CD4-positive, alpha-beta T cell (primary cell): ENCODE measurements around the gene PRKCI. TPM values are rescaled to one million over a fixed set of nuclear protein-coding genes. Genes with fewer than 3 reads are reported as not detected.
"Not testable (repeated sequence)": the region's sequence is repeated elsewhere in the genome, so short reads cannot be mapped to it uniquely, and the experiment has no call there.

Experiments used
- ATAC-seq: fragments of 200-7000 bp; cut with Tn5 transposase; one replicate; pipeline ENCODE4 v1.10.0; 2022; ENCODE audit warnings: mild to moderate bottlenecking; ENCODE audit not compliant: poor library complexity
- CTCF ChIA-PET: fragments of 350-600 bp; sonication (Branson Sonifier 250); formaldehyde crosslinking; loops from one replicate; lab custom pipeline; 2021; ENCODE audit warnings: antibody characterized with exemption, inconsistent platforms; lab: Charles Lee
- POLR2A ChIA-PET: fragments of 350-600 bp; sonication (Branson Sonifier 250); formaldehyde crosslinking; loops from one replicate; lab custom pipeline; 2021; ENCODE audit warnings: antibody characterized with exemption, inconsistent platforms; lab: Charles Lee
- DNase-seq, 14 experiments: peaks; one replicate each; pipeline ENCODE4 v3.0.0-alpha.2; 2013 to 2020; ENCODE audit warnings: mixed read lengths in 2 of 14
- H3K27ac ChIP-seq, 2 donors: one replicate each; pipeline versions ENCODE4 v1.5.1 to v1.7.0; 2013; ENCODE audit warnings: low read length in 2 of 2, low read depth in 1 of 2, mild to moderate bottlenecking in 1 of 2
- H3K27me3 ChIP-seq, 2 experiments: 1 replicate in 1 of 2; 2 replicates in 1 of 2; pipeline versions ENCODE4 v1.6.1 to v1.7.0; 2013; ENCODE audit warnings: low read length in 2 of 2, control low read depth in 1 of 2, mild to moderate bottlenecking in 1 of 2, moderate library complexity in 1 of 2; ENCODE audit not compliant: insufficient read depth in 2 of 2, control insufficient read depth in 1 of 2
- H3K36me3 ChIP-seq: one replicate; pipeline ENCODE4 v1.6.1; 2013; ENCODE audit warnings: low read length, control low read depth; ENCODE audit not compliant: insufficient read depth
- H3K4me1 ChIP-seq: one replicate; pipeline ENCODE4 v1.6.1; 2013; ENCODE audit warnings: low read length, control low read depth; ENCODE audit not compliant: insufficient read depth
- H3K4me3 ChIP-seq: one replicate; pipeline ENCODE4 v1.5.1; 2013; ENCODE audit warnings: mild to moderate bottlenecking, low read length, moderate library complexity
- H3K9me3 ChIP-seq, 2 experiments: 1 replicate in 1 of 2; 2 replicates in 1 of 2; pipeline versions ENCODE4 v1.6.1 to v1.7.0; 2013; ENCODE audit warnings: low read length in 2 of 2, mild to moderate bottlenecking in 2 of 2, control low read depth in 1 of 2, moderate library complexity in 1 of 2; ENCODE audit not compliant: control insufficient read depth in 1 of 2, insufficient read depth in 1 of 2
- H3K27ac Mint-ChIP-seq: one replicate; pipeline ENCODE4 v1.8.0; 2020; ENCODE audit warnings: mixed read lengths
- H3K27me3 Mint-ChIP-seq: one replicate; pipeline ENCODE4 v1.8.0; 2021; ENCODE audit warnings: mixed read lengths
- H3K36me3 Mint-ChIP-seq: one replicate; pipeline ENCODE4 v1.8.0; 2021; ENCODE audit warnings: low read depth, mixed read lengths
- H3K4me1 Mint-ChIP-seq: one replicate; pipeline ENCODE4 v1.8.0; 2021; ENCODE audit warnings: low read depth, mixed read lengths
- H3K4me3 Mint-ChIP-seq: one replicate; pipeline ENCODE4 v1.8.0; 2020; ENCODE audit warnings: mild to moderate bottlenecking, mixed read lengths
- H3K9me3 Mint-ChIP-seq: one replicate; pipeline ENCODE4 v1.8.0; 2020; ENCODE audit warnings: mixed read lengths
- CTCF ChIP-seq: fragments of 200-600 bp; IDR thresholded peaks from one replicate; pipeline ENCODE4 v1.8.0; 2022; ENCODE audit warnings: antibody characterized with exemption, mild to moderate bottlenecking
- intact Hi-C, 2 experiments: fragments of 100-400 bp; cut with DNase I in 1 of 2; cut with micrococcal nuclease in 1 of 2; formaldehyde crosslinking; loops; one replicate each; pipeline versions ENCODE4 v1.15.1 to v1.9.0; 2023 to 2025; cut with DNase I, micrococcal nuclease
- total RNA-seq, 174 experiments: library from RNA in 2 of 174; stranded (reverse) in 2 of 174; gene quantifications; one replicate each; pipeline ENCODE4 v1.2.3 and lab custom pipeline; 2021 to 2026

Gene PRKCI
- total RNA-seq, 2 experiments from 2014 or later: 16.4 to 18.0 TPM

GRCh38 chr3:170275832-170276231 is 53.6 kb downstream of the PRKCI start:
- no peak for ATAC-seq
- TF ChIP-seq CTCF: no peak

GRCh38 chr3:170277311-170277710 is 55.1 kb downstream of the PRKCI start:
- Mint-ChIP-seq H3K4me1 (peaks cover 26% of the 10 kb centered on the region), H3K4me3 (peak overlapping the region; percentile 65), H3K27ac (peak overlapping the region; percentile 71), H3K36me3 (peaks cover 75% of the 10 kb centered on the region)
- H3K36me3 ChIP-seq, H3K27me3 ChIP-seq, H3K9me3 Mint-ChIP-seq, CTCF ChIA-PET, intact Hi-C loops, H3K9me3 ChIP-seq, H3K27me3 Mint-ChIP-seq, H3K27ac ChIP-seq: not testable (repeated sequence)
- POLR2A ChIA-PET: interaction anchor here (1.5 to 1.8 kb wide), 2 partner anchors 79 to 80 kb away, joined by 5 read pairs; partner anchors contain the start of gene SKIL
- DNase-seq (peak in 3 of 14 experiments; percentile 36 to 76 (median 68)), ATAC-seq (peak; percentile 68)
- Histone ChIP-seq H3K4me1 (peaks cover 15% of the 10 kb centered on the region), H3K4me3 (peak overlapping the region; percentile 42)

More at GRCh38 chr3:170275832-170276231, 53.6 kb downstream of the PRKCI start:
- no peak for DNase-seq
- Mint-ChIP-seq H3K9me3 (no peaks in the 10 kb centered on the region), H3K4me3 (no peak overlapping the region), H3K4me1 (peaks cover 26% of the 10 kb centered on the region), H3K36me3 (peaks cover 77% of the 10 kb centered on the region), H3K27ac (no peak overlapping the region), H3K27me3 (no peaks in the 10 kb centered on the region)
- Histone ChIP-seq H3K9me3 (no peaks in the 10 kb centered on the region), H3K36me3 (peaks cover 5% of the 10 kb centered on the region), H3K4me3 (no peak overlapping the region), H3K4me1 (peaks cover 15% of the 10 kb centered on the region), H3K27ac (no peak overlapping the region), H3K27me3 (no peaks in the 10 kb centered on the region)
- intact Hi-C loops: no loop called here
- POLR2A ChIA-PET: interaction anchor here (0.6 to 0.7 kb wide), 2 partner anchors 35 to 273 kb away, joined by 3 to 5 read pairs; no protein-coding TSS in a partner anchor
- CTCF ChIA-PET: interaction anchor here (0.7 kb wide), 2 partner anchors 81 to 591 kb away, joined by 3 read pairs; no protein-coding TSS in a partner anchor

GRCh38 chr3:170277833-170278580 is 55.8 kb downstream of the PRKCI start:
- CTCF ChIA-PET: no interaction called here

More at GRCh38 chr3:170277833-170278580, 55.8 kb downstream of the PRKCI start:
- POLR2A ChIA-PET: interaction anchor here (1.5 to 1.8 kb wide), 2 partner anchors 78 to 79 kb away, joined by 5 read pairs; partner anchors contain the start of gene SKIL
- Histone ChIP-seq H3K4me3 (peak overlapping the region; percentile 42), H3K9me3 (no peaks in the 10 kb centered on the region), H3K27me3 (no peaks in the 10 kb centered on the region), H3K27ac (no peak overlapping the region), H3K4me1 (peaks cover 15% of the 10 kb centered on the region), H3K36me3 (peaks cover 4% of the 10 kb centered on the region)
- peak overlapping the region; percentile 79 for H3K4me3 Mint-ChIP-seq
- no peak for TF ChIP-seq CTCF
- H3K4me1 Mint-ChIP-seq: peaks cover 26% of the 10 kb centered on the region
- no peaks in the 10 kb centered on the region for H3K27me3 Mint-ChIP-seq
- no peaks in the 10 kb centered on the region for H3K9me3 Mint-ChIP-seq
- ATAC-seq (peak; percentile 43), DNase-seq (peak in 3 of 14 experiments; percentile 13 to 58 (median 28))
- H3K36me3 Mint-ChIP-seq: peaks cover 74% of the 10 kb centered on the region
- H3K27ac Mint-ChIP-seq: peak overlapping the region; percentile 71
- intact Hi-C loops: no loop called here
